Kidney (tissue), 14 donors: ENCODE results near the gene TTC16. TPM values are rescaled to one million over a fixed set of nuclear protein-coding genes. Genes with fewer than 3 reads are reported as not detected.
A peak's percentile ranks its signal among the peaks of the same experiment; 100 is the strongest.
"Not testable (repeated sequence)": the region's sequence is repeated elsewhere in the genome, so short reads cannot be mapped to it uniquely, and the experiment has no call there.

ENCODE experiments used
- DNase-seq, 5 donors: peaks; one replicate each; pipeline ENCODE4 v3.0.0-alpha.2; 2013 to 2020
- FAIRE-seq: peaks from 2 replicates; lab custom pipeline; 2012; peaks lifted over from hg19 to GRCh38; lab: Jason Lieb, UNC
- H3K27ac ChIP-seq, 2 donors: one replicate each; pipeline ENCODE4 v1.7.0; 2013; ENCODE audit warnings: low read depth in 2 of 2, low read length in 2 of 2, inconsistent platforms in 1 of 2
- H3K27me3 ChIP-seq: one replicate; pipeline ENCODE4 v1.7.1; 2013; ENCODE audit warnings: low read length, inconsistent platforms; ENCODE audit not compliant: control insufficient read depth, insufficient read depth
- H3K36me3 ChIP-seq, 3 donors: one replicate each; pipeline versions ENCODE4 v1.7.0 to v1.7.1; 2013; ENCODE audit warnings: low read length in 3 of 3, control low read depth in 1 of 3, inconsistent platforms in 1 of 3; ENCODE audit not compliant: insufficient read depth in 3 of 3, control insufficient read depth in 2 of 3
- H3K4me1 ChIP-seq, 3 donors: one replicate each; pipeline versions ENCODE4 v1.7.0 to v1.7.1; 2013; ENCODE audit warnings: low read length in 3 of 3, inconsistent platforms in 1 of 3, low read depth in 1 of 3; ENCODE audit not compliant: control insufficient read depth in 2 of 3, insufficient read depth in 2 of 3
- H3K4me3 ChIP-seq, 3 donors: one replicate each; pipeline versions ENCODE4 v1.7.0 to v1.8.1; 2013; ENCODE audit warnings: low read length in 3 of 3, control low read depth in 1 of 3, inconsistent platforms in 1 of 3
- H3K9ac ChIP-seq, 3 donors: one replicate each; pipeline versions ENCODE4 v1.7.0 to v1.7.1; 2013; ENCODE audit warnings: low read length in 3 of 3, control low read depth in 1 of 3, inconsistent platforms in 1 of 3
- H3K9me3 ChIP-seq, 3 donors: one replicate each; pipeline versions ENCODE4 v1.7.0 to v1.7.1; 2013; ENCODE audit warnings: low read length in 3 of 3, control low read depth in 1 of 3, inconsistent platforms in 1 of 3; ENCODE audit not compliant: control insufficient read depth in 2 of 3, insufficient read depth in 1 of 3
- intact Hi-C: fragments of 100-400 bp; cut with DNase I; formaldehyde crosslinking; loops from one replicate; pipeline ENCODE4 v1.11.1; 2022
- polyA plus RNA-seq: library from polyadenylated mRNA; stranded (reverse); fragments of 350-450 nt; fragmentation: Illumina TruSeq; extraction: RNeasy Lipid Tissue Mini Kit (QIAGEN cat#74804); gene quantifications from one replicate; pipeline ENCODE4 v1.2.3, GENCODE V29; 2014; ENCODE audit warnings: low read depth, low replicate concordance; ENCODE audit not compliant: insufficient read depth
- total RNA-seq: library from RNA; stranded (reverse); fragmentation: NEBNext Ultra II Directional; extraction: Animal tissue kit (Norgen Biotek cat#: 25700); gene quantifications from one replicate; pipeline ENCODE4 v1.2.1, GENCODE V29; 2021
- TF ChIP-seq, protein P1 (sequence below): IDR thresholded peaks from 3 replicates; pipeline ENCODE4 v1.5.1; 2012; ENCODE audit warnings: mild to moderate bottlenecking, moderate library complexity, borderline replicate concordance; ENCODE audit not compliant: insufficient read depth; ENCODE audit errors: extremely low read depth
- donor health status: control.
- donor health status: control.
- donor health status: control.
- donor health status: control.
- donor health status: control.
- donor health status: DM: yes; HTN: yes; CAD: no.
- donor health status: Normal renal cell carcinoma (clear cell type).

The TTC16 gene
- total and polyA plus RNA-seq, 2 donors from 2014 or later = 0.32 to 0.72 TPM

- Histone ChIP-seq H3K36me3 (no peaks in the 10 kb centered on the region), H3K4me1 (peaks cover 0 to 1% (median 0%) of the 10 kb centered on the region in 3 donors), H3K9me3 (no peaks in the 10 kb centered on the region), H3K27me3 (no peaks in the 10 kb centered on the region), H3K4me3 (peak within 1 kb of the TSS in 1 of 3 donors; percentile 6), H3K9ac (no peak within 1 kb of the TSS), H3K27ac (peak within 1 kb of the TSS in 1 of 2 donors; percentile 55)
- intact Hi-C loops = loop anchor here (5.0 kb wide), 1 partner anchor 36 kb away; no protein-coding TSS in a partner anchor
- FAIRE-seq (no peak), DNase-seq (peak in 1 of 5 donors; percentile 72)
- TF ChIP-seq, protein P1, sequence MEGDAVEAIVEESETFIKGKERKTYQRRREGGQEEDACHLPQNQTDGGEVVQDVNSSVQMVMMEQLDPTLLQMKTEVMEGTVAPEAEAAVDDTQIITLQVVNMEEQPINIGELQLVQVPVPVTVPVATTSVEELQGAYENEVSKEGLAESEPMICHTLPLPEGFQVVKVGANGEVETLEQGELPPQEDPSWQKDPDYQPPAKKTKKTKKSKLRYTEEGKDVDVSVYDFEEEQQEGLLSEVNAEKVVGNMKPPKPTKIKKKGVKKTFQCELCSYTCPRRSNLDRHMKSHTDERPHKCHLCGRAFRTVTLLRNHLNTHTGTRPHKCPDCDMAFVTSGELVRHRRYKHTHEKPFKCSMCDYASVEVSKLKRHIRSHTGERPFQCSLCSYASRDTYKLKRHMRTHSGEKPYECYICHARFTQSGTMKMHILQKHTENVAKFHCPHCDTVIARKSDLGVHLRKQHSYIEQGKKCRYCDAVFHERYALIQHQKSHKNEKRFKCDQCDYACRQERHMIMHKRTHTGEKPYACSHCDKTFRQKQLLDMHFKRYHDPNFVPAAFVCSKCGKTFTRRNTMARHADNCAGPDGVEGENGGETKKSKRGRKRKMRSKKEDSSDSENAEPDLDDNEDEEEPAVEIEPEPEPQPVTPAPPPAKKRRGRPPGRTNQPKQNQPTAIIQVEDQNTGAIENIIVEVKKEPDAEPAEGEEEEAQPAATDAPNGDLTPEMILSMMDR = no peak
Measured at GRCh38 chr9:127778280-127779135, 62.6 kb downstream of the TTC16 start, which contains the start of gene SH2D3C. Gene SH2D3C (minus strand): TSS chr9:127778666. CDS start chr9:127778627, 39 bp downstream.

GRCh38 chr9:127779136-127779981, 63.5 kb downstream of the TTC16 start:
- FAIRE-seq (no peak), DNase-seq (no peak)
- Histone ChIP-seq H3K4me3 (no peak overlapping the region), H3K27me3 (no peaks in the 10 kb centered on the region), H3K4me1 (peaks cover 0 to 3% (median 0%) of the 10 kb centered on the region in 3 donors), H3K36me3 (no peaks in the 10 kb centered on the region), H3K9me3 (no peaks in the 10 kb centered on the region), H3K9ac (no peak overlapping the region), H3K27ac (peak overlapping the region in 1 of 2 donors; percentile 55)
- intact Hi-C loops = loop anchor here (5.0 kb wide), 1 partner anchor 37 kb away; no protein-coding TSS in a partner anchor
- TF ChIP-seq, protein P1 = no peak

DNA sequence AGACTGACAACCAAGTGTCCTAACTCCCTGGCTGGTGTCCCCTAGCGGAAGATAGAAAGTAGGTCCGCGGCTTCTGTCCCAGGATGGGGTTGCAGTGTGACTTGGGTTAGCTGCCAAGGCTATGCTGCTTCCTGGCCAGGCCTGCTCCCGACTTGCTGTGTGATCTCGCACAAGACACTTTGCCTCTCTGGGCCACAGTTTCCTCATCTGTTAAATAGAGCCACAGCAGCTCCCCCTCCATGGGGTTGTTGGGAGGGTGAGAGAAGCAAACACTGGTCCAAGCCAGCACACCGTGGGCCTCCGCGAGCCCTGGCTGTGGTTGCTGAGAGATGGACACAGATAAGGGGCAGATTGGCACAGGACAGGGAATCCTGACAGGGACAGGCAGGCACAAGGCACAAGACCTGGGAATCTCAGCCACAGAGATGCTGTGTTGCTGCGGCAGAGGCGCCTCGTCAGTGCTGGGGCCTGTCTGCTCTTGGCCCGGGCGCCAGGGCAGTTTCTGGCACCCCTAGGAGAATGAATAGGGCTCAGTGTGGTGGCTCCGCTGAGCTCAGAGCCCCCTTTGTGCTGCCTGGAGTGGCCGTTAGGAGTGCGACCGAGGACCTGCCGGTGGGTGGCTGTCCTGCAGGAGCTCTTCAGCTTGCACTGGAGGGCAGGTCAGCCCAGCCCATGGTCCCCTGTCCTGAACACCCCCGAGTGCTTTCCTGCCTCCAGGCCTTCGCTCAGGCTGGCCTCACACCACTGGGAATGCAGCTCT, 64.4 kb downstream of the TTC16 start:
- Histone ChIP-seq H3K36me3 (no peaks in the 10 kb centered on the region), H3K4me1 (peaks cover 0 to 6% (median 0%) of the 10 kb centered on the region in 3 donors), H3K27ac (no peak overlapping the region), H3K4me3 (no peak overlapping the region), H3K27me3 (no peaks in the 10 kb centered on the region), H3K9me3 (no peaks in the 10 kb centered on the region), H3K9ac (no peak overlapping the region)
- no peak for DNase-seq
- intact Hi-C loops = no loop called here
- FAIRE-seq = no peak
- TF ChIP-seq, protein P1 = no peak

- DNase-seq, H3K4me1 ChIP-seq, H3K27ac ChIP-seq, H3K27me3 ChIP-seq, H3K9me3 ChIP-seq, intact Hi-C loops, H3K9ac ChIP-seq, FAIRE-seq, H3K36me3 ChIP-seq, H3K4me3 ChIP-seq: not testable (repeated sequence)
Measured at GRCh38 chr9:127780909-127781308, 65.0 kb downstream of the TTC16 start.
